ENCODE results near the gene BCOR. TPM values are rescaled to one million over a fixed set of nuclear protein-coding genes. Genes with fewer than 3 reads are reported as not detected.
A peak's percentile ranks its signal among the peaks of the same experiment; 100 is the strongest.

Gene BCOR
- total RNA-seq, 2 experiments from 2014 or later, result 43.9 to 58.0 TPM

DNA sequence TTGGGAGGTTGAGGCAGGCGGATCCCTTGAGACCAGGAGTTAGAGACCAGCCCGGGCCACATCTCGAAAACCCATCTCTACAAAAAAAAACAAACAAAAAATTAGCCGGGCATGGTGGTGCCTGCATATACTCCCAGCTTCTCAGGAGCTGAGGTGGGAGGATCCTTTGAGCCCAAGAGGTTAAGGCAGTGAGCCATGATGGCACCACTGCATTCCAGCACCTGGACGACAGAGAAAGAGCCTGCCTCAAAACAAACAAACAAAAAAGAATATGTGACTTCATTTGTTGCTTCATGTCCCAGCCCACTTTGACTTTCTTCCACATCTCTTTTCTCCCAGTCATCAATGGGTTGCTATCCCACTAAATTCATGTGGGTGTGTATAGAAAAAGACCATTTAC lies 79.7 kb downstream of the BCOR start:
- H3K4me3 Mint-ChIP-seq, result no peak overlapping the region
- H3K36me3 Mint-ChIP-seq, result no peaks in the 10 kb centered on the region
- CTCF ChIA-PET, result no interaction called here
- no peak for ATAC-seq
- H3K27me3 Mint-ChIP-seq, result no peaks in the 10 kb centered on the region
- H3K4me1 Mint-ChIP-seq, result peaks cover 24% of the 10 kb centered on the region
- no peak for DNase-seq
- H3K27ac Mint-ChIP-seq, result no peak overlapping the region
- H3K9me3 Mint-ChIP-seq (ENCODE audit: low read depth), result no peaks in the 10 kb centered on the region

DNA sequence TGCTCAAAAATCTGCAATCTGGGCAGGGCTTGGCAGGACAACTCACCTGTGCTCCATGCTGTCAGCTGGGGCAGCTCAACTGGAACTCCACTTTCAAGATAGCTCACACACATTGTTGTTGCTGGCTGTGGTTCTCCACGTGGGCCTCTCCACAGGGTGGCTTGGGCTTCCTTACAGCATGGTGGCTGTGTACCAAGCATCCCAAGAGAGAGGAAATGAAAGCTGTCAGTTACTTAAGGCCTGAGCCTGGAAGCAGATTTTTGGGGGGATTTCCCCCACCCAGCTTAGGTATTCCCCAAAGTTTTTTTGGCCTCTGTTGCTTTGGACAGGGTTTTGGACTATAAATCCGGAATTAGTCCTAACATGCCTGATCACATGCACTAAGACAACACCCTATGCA lies 81.0 kb downstream of the BCOR start:
- Mint-ChIP-seq H3K9me3 (ENCODE audit: low read depth) (no peaks in the 10 kb centered on the region), H3K27ac (no peak overlapping the region), H3K27me3 (peaks cover 5% of the 10 kb centered on the region), H3K36me3 (no peaks in the 10 kb centered on the region), H3K4me3 (no peak overlapping the region), H3K4me1 (peaks cover 19% of the 10 kb centered on the region)
- DNase-seq (no peak), ATAC-seq (no peak)
- CTCF ChIA-PET, result no interaction called here

- DNase-seq (no peak), ATAC-seq (no peak)
- H3K4me1 Mint-ChIP-seq, result peaks cover 15% of the 10 kb centered on the region
- H3K36me3 Mint-ChIP-seq, result no peaks in the 10 kb centered on the region
- no peak overlapping the region for H3K27ac Mint-ChIP-seq
- H3K4me3 Mint-ChIP-seq, result no peak overlapping the region
- H3K9me3 Mint-ChIP-seq (ENCODE audit: low read depth), result no peaks in the 10 kb centered on the region
- CTCF ChIA-PET, result no interaction called here
- H3K27me3 Mint-ChIP-seq, result peaks cover 15% of the 10 kb centered on the region
Observed at GRCh38 chrX:40015693-40016092, 82.1 kb downstream of the BCOR start.

GRCh38 chrX:40013266-40014195 lies 84.2 kb downstream of the BCOR start:
- H3K9me3 Mint-ChIP-seq (ENCODE audit: low read depth), result no peaks in the 10 kb centered on the region
- CTCF ChIA-PET, result interaction anchor here (0.6 to 1.9 kb wide), 12 partner anchors 9 to 283 kb away, joined by 3 to 8 read pairs (median 4); partner anchors contain the start of gene BCOR
- H3K27me3 Mint-ChIP-seq, result peaks cover 25% of the 10 kb centered on the region
- H3K36me3 Mint-ChIP-seq, result no peaks in the 10 kb centered on the region
- H3K4me3 Mint-ChIP-seq, result peak overlapping the region; percentile 64
- ATAC-seq (peak; percentile 55), DNase-seq (peak; percentile 73)
- H3K27ac Mint-ChIP-seq, result peak overlapping the region; percentile 65
- H3K4me1 Mint-ChIP-seq, result peaks cover 23% of the 10 kb centered on the region

DNA sequence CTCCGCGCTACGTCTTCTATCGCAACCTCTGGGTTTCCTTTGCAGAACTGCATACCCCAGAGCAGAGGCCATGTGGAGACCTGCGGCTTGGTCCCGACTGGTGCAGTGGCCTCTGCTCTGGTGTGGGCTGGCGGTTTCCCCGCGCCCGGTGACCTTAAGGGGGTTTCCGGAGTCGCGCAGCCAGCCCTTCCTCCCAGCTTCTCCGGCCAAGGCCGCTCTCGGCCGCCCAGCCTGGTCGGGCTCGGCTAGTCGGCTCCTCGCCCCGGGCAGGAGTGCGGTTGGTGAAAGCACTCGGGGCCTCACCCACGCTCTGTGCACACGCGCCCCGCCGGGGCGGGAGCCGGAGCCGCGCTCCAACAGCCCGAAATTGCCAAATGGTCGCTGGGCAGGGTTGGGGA lies 84.9 kb downstream of the BCOR start:
- H3K27me3 Mint-ChIP-seq, result peaks cover 27% of the 10 kb centered on the region
- ATAC-seq (peak; percentile 38), DNase-seq (peak; percentile 42)
- H3K9me3 Mint-ChIP-seq (ENCODE audit: low read depth), result no peaks in the 10 kb centered on the region
- CTCF ChIA-PET, result interaction anchor here (0.7 to 1.9 kb wide), 11 partner anchors 10 to 282 kb away, joined by 3 to 8 read pairs (median 4); partner anchors contain the start of gene BCOR
- peak overlapping the region; percentile 65 for H3K27ac Mint-ChIP-seq
- peak overlapping the region; percentile 64 for H3K4me3 Mint-ChIP-seq
- H3K4me1 Mint-ChIP-seq, result peaks cover 23% of the 10 kb centered on the region
- H3K36me3 Mint-ChIP-seq, result no peaks in the 10 kb centered on the region

DNA sequence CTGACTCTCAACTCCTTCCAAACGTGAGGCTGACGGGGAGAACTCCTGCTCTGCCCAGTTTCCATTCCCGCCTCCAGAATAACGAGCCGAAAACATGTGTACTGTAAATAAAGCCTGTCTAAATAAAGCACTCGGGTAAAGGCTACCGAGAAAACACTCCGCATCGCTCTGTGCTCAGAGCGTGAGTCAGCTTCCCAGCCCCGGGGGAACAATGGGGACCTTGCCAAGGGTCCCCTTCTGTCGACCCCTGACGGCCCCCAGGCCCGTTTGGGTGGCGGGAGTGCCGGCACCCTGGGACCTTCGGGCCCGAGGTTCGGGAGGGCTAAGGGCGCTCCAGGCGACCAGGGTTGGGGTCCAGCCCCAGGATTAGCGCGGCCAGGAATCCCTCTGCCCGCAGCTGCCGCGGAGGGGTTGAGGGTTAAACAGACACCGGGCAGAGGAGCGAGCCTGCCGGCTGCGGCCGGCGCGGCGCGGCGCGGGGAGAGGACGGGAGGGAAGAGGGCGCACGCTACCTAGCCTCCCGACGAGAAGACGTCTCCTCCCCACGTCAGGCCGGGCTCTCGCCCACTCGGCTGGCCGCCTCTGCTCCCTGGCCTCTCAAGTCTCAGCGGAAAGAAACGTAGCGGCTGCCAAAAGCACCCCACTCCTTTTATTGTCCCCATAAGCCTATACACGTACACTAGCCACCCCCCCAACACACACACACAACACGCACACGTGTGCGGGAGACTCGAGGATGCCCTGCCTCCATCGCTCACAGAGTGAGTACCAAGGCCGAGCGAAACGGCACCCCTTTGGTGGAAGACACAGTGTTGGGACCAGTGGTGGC lies 85.5 kb downstream of the BCOR start:
- H3K27ac Mint-ChIP-seq, result peak overlapping the region; percentile 56
- H3K4me3 Mint-ChIP-seq, result peak overlapping the region; percentile 64
- H3K27me3 Mint-ChIP-seq, result peaks cover 33% of the 10 kb centered on the region
- ATAC-seq, result peak; percentile 27
- no peaks in the 10 kb centered on the region for H3K36me3 Mint-ChIP-seq
- H3K9me3 Mint-ChIP-seq (ENCODE audit: low read depth), result no peaks in the 10 kb centered on the region
- CTCF ChIA-PET, result interaction anchor here (0.9 to 1.2 kb wide), 2 partner anchors 82 to 96 kb away, joined by 3 read pairs; no protein-coding TSS in a partner anchor
- H3K4me1 Mint-ChIP-seq, result peaks cover 23% of the 10 kb centered on the region
- peak; percentile 45 for DNase-seq

- CTCF ChIA-PET, result no interaction called here
- no peak overlapping the region for H3K4me3 Mint-ChIP-seq
- no peak overlapping the region for H3K27ac Mint-ChIP-seq
- no peaks in the 10 kb centered on the region for H3K9me3 Mint-ChIP-seq (ENCODE audit: low read depth)
- H3K4me1 Mint-ChIP-seq, result peaks cover 29% of the 10 kb centered on the region
- H3K27me3 Mint-ChIP-seq, result peaks cover 39% of the 10 kb centered on the region
- no peak for DNase-seq
- ATAC-seq, result no peak
- H3K36me3 Mint-ChIP-seq, result no peaks in the 10 kb centered on the region
Observed at GRCh38 chrX:40011322-40012038, 86.3 kb downstream of the BCOR start.

DNA sequence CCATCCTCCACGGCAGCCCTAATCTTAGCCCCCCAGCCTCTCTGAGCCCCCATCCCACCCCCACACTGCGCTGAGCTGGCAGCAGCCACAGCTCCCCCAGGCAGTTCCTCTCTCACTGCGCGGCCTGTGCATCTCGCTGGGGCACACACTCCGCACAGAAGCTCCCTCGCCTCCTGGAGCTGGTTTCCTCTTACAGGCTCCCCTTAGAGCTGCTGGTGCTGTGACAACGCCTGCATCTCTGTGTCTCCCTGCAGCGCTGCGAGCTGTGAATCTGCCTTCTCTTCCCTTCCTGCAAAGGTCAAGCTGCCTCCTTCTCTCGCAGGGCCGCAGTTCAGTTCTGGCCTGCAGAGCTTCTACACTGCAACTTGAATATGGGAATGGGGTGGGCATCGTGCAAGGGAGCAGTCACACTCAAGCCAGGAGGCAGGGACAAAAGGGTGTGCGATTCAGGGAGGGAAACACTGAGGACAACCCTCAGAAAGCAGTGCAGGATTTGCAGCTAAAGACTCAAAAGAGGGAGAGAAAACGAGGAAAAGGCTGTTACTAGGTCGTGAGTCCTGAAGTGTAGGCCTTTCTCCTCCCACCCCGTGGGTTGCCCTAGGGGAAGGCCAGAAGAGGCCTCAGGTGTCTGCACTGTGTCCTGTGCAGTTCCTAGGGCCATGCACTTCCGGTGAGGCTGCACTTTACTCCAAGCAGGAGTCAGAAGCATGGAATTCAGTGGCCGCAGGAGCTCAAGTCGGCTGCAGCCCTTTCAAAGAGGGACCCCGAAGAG lies 87.0 kb downstream of the BCOR start:
- Mint-ChIP-seq H3K4me3 (no peak overlapping the region), H3K27me3 (peaks cover 39% of the 10 kb centered on the region), H3K27ac (no peak overlapping the region), H3K36me3 (no peaks in the 10 kb centered on the region), H3K4me1 (peaks cover 30% of the 10 kb centered on the region), H3K9me3 (ENCODE audit: low read depth) (no peaks in the 10 kb centered on the region)
- DNase-seq, result no peak
- ATAC-seq, result no peak
- CTCF ChIA-PET, result interaction anchor here (1.2 kb wide), 1 partner anchor 55 kb away, joined by 3 read pairs; no protein-coding TSS in a partner anchor

DNA sequence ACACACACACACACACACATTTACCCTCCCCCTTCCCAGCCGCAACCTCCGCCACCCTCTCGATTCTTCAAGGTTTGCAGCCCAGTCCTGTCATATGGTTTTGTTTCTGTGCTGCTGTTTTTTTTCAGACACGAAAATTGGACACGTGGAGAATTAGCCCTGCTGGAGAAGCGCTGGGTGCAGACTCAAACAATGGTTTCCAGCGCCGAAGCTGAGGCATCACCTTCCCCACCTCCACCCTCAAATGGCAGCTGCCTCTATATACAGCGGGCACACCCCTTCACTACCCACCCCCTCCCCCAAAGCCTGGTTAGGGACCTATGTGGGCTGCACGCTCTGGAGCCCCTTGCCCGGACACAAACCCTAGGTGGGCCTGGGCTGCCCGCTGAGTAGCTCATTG lies 87.9 kb downstream of the BCOR start:
- H3K36me3 Mint-ChIP-seq, result no peaks in the 10 kb centered on the region
- no peaks in the 10 kb centered on the region for H3K9me3 Mint-ChIP-seq (ENCODE audit: low read depth)
- peak overlapping the region; percentile 24 for H3K4me3 Mint-ChIP-seq
- CTCF ChIA-PET, result interaction anchor here (1.2 kb wide), 1 partner anchor 55 kb away, joined by 3 read pairs; no protein-coding TSS in a partner anchor
- H3K4me1 Mint-ChIP-seq, result peaks cover 32% of the 10 kb centered on the region
- H3K27me3 Mint-ChIP-seq, result peaks cover 42% of the 10 kb centered on the region
- DNase-seq (peak; percentile 44), ATAC-seq (no peak)
- H3K27ac Mint-ChIP-seq, result no peak overlapping the region

GRCh38 chrX:40009462-40009851 lies 88.3 kb downstream of the BCOR start:
- Mint-ChIP-seq H3K27ac (no peak overlapping the region), H3K27me3 (peaks cover 44% of the 10 kb centered on the region), H3K4me1 (peaks cover 32% of the 10 kb centered on the region), H3K9me3 (ENCODE audit: low read depth) (no peaks in the 10 kb centered on the region), H3K4me3 (peak overlapping the region; percentile 24), H3K36me3 (no peaks in the 10 kb centered on the region)
- DNase-seq (no peak), ATAC-seq (no peak)
- CTCF ChIA-PET, result interaction anchor here (0.7 to 1.2 kb wide), 2 partner anchors 56 to 169 kb away, joined by 3 to 4 read pairs; no protein-coding TSS in a partner anchor

DNA sequence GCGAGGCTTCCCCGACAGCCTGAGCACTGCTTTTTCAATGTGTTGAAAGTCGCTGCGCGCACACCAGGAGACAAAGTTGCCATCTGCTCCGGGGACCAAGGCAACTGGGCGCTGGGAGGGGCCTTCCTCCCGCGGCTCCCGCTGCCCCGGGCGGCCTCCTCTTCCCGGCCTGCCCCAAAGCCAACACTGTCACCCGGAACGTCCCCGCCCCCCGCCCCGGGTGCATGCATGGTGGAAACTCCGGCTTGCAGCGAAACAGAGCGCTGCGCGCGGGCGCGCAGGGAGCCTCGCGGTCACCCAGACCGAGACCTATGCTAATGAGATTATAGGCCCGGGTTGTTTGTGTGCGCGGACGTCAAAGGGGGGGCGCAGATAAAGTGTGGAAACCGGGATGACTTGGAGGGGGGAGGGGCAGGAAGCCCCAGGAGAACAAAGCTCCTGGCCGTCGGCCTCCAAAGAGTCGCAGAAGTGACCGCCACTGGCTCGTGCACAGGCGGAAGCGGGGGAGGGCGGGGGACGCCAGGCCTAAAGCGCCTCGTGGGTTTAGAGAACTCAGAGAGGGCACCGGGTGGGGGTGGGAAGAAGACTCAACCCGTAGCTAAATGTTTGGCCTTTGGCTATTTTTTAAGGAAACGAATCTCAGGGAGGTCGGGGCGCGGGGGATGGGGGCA lies 88.8 kb downstream of the BCOR start:
- Mint-ChIP-seq H3K4me1 (peaks cover 32% of the 10 kb centered on the region), H3K27ac (peak overlapping the region; percentile 29), H3K27me3 (peaks cover 49% of the 10 kb centered on the region), H3K4me3 (no peak overlapping the region), H3K36me3 (no peaks in the 10 kb centered on the region), H3K9me3 (ENCODE audit: low read depth) (no peaks in the 10 kb centered on the region)
- DNase-seq (peak; percentile 56), ATAC-seq (no peak)
- CTCF ChIA-PET, result interaction anchor here (0.7 kb wide), 1 partner anchor 168 kb away, joined by 4 read pairs; no protein-coding TSS in a partner anchor
